NCI-H1092 (cell line): ENCODE data around the gene GRM7.

Source experiments
- DNase-seq: peaks from one replicate; lab custom pipeline; 2025; lab: John Stamatoyannopoulos, UW

GRM7 gene

GRCh38 chr3:7241584-7242302 is 380.8 kb downstream of the GRM7 start:
- DNase-seq: no peak

- no peak for DNase-seq
These were observed 381.4 kb downstream of the GRM7 start for GRCh38 chr3:7242303-7242635.

- no peak for DNase-seq
These were observed 388.7 kb downstream of the GRM7 start for GRCh38 chr3:7249493-7250076.

GRCh38 chr3:7254251-7254650 is 393.3 kb downstream of the GRM7 start:
- no peak for DNase-seq

GRCh38 chr3:7260975-7261374 is 400.1 kb downstream of the GRM7 start:
- DNase-seq: no peak

- DNase-seq: no peak
These were observed 402.7 kb downstream of the GRM7 start for GRCh38 chr3:7263347-7264195.

GRCh38 chr3:7264196-7264526 is 403.2 kb downstream of the GRM7 start:
- DNase-seq: no peak

GRCh38 chr3:7265736-7266135 is 404.8 kb downstream of the GRM7 start:
- DNase-seq: no peak

- DNase-seq: no peak
These were observed 405.6 kb downstream of the GRM7 start for GRCh38 chr3:7266551-7266950.

GRCh38 chr3:7270731-7271130 is 409.8 kb downstream of the GRM7 start:
- DNase-seq: no peak

- DNase-seq: no peak
These were observed 410.7 kb downstream of the GRM7 start for GRCh38 chr3:7271631-7272030.

- no peak for DNase-seq
These were observed 411.3 kb downstream of the GRM7 start for GRCh38 chr3:7272203-7272602.

- DNase-seq: no peak
These were observed 414.5 kb downstream of the GRM7 start for GRCh38 chr3:7275396-7275795.

- no peak for DNase-seq
These were observed 419.4 kb downstream of the GRM7 start for GRCh38 chr3:7280318-7280717.

GRCh38 chr3:7282988-7283387 is 422.1 kb downstream of the GRM7 start:
- DNase-seq: no peak

GRCh38 chr3:7285505-7285904 is 424.6 kb downstream of the GRM7 start:
- DNase-seq: no peak

GRCh38 chr3:7288133-7288532 is 427.2 kb downstream of the GRM7 start:
- DNase-seq: no peak

GRCh38 chr3:7289121-7289520 is 428.2 kb downstream of the GRM7 start:
- no peak for DNase-seq

- no peak for DNase-seq
These were observed 429.3 kb downstream of the GRM7 start for GRCh38 chr3:7290077-7290825.

GRCh38 chr3:7292362-7292761 is 431.4 kb downstream of the GRM7 start:
- no peak for DNase-seq

GRCh38 chr3:7293286-7293685 is 432.4 kb downstream of the GRM7 start:
- DNase-seq: no peak

GRCh38 chr3:7305561-7305960 is 444.6 kb downstream of the GRM7 start:
- DNase-seq: no peak

GRCh38 chr3:7306901-7307300 is 446.0 kb downstream of the GRM7 start:
- DNase-seq: no peak
